Measurements from ENCODE around the gene NTRK3.

DNA sequence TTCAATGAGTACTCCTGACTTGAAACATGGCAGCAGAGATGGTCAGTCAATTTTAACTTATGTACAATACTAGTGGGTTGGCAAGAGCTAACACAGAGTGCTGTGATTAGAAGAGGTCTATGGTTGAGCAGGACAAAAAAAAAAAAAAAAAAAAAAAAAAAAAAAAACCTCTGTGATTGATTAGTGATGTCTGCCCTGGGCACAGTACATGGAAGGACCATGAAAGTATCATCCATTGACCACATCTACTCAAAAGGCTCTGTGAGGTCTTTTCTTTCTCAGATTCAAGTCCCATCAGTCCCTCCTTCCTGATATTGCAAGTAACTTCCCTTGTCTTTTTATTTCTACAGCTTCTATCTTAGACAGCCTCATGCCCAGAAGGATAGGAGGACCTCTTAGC lies 59.6 kb downstream of the NTRK3 start:
- no peak for TF ChIP-seq EP300 (conservative IDR thresholded peaks at IDR 0.05; ENCODE audit: poor library complexity, severe bottlenecking)
- TF ChIP-seq EZH2 (IDR thresholded peaks at IDR 0.05; ENCODE audit: borderline replicate concordance, insufficient read depth, low read length, poor library complexity, severe bottlenecking), result no peak
- TF ChIP-seq, protein P1, sequence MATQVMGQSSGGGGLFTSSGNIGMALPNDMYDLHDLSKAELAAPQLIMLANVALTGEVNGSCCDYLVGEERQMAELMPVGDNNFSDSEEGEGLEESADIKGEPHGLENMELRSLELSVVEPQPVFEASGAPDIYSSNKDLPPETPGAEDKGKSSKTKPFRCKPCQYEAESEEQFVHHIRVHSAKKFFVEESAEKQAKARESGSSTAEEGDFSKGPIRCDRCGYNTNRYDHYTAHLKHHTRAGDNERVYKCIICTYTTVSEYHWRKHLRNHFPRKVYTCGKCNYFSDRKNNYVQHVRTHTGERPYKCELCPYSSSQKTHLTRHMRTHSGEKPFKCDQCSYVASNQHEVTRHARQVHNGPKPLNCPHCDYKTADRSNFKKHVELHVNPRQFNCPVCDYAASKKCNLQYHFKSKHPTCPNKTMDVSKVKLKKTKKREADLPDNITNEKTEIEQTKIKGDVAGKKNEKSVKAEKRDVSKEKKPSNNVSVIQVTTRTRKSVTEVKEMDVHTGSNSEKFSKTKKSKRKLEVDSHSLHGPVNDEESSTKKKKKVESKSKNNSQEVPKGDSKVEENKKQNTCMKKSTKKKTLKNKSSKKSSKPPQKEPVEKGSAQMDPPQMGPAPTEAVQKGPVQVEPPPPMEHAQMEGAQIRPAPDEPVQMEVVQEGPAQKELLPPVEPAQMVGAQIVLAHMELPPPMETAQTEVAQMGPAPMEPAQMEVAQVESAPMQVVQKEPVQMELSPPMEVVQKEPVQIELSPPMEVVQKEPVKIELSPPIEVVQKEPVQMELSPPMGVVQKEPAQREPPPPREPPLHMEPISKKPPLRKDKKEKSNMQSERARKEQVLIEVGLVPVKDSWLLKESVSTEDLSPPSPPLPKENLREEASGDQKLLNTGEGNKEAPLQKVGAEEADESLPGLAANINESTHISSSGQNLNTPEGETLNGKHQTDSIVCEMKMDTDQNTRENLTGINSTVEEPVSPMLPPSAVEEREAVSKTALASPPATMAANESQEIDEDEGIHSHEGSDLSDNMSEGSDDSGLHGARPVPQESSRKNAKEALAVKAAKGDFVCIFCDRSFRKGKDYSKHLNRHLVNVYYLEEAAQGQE (IDR thresholded peaks at IDR 0.05; ENCODE audit: borderline replicate concordance), result no peak
- TF ChIP-seq, protein P2, sequence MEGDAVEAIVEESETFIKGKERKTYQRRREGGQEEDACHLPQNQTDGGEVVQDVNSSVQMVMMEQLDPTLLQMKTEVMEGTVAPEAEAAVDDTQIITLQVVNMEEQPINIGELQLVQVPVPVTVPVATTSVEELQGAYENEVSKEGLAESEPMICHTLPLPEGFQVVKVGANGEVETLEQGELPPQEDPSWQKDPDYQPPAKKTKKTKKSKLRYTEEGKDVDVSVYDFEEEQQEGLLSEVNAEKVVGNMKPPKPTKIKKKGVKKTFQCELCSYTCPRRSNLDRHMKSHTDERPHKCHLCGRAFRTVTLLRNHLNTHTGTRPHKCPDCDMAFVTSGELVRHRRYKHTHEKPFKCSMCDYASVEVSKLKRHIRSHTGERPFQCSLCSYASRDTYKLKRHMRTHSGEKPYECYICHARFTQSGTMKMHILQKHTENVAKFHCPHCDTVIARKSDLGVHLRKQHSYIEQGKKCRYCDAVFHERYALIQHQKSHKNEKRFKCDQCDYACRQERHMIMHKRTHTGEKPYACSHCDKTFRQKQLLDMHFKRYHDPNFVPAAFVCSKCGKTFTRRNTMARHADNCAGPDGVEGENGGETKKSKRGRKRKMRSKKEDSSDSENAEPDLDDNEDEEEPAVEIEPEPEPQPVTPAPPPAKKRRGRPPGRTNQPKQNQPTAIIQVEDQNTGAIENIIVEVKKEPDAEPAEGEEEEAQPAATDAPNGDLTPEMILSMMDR (IDR thresholded peaks at IDR 0.05; ENCODE audit: poor library complexity, severe bottlenecking), result no peak
- TF ChIP-seq POLR2AphosphoS5 (IDR thresholded peaks at IDR 0.05), result no peak
- TF ChIP-seq TAF1 (IDR thresholded peaks at IDR 0.05; ENCODE audit: low read depth), result no peak

All from neural cell (in vitro differentiated cells).